C1 segment of cervical spinal cord (tissue), 14 donors: ENCODE measurements around the gene CBX8.

ENCODE experiments used
- DNase-seq, 14 donors: peaks; one replicate each; lab custom pipeline; 2025; lab: John Stamatoyannopoulos, UW

CBX8 gene

DNA sequence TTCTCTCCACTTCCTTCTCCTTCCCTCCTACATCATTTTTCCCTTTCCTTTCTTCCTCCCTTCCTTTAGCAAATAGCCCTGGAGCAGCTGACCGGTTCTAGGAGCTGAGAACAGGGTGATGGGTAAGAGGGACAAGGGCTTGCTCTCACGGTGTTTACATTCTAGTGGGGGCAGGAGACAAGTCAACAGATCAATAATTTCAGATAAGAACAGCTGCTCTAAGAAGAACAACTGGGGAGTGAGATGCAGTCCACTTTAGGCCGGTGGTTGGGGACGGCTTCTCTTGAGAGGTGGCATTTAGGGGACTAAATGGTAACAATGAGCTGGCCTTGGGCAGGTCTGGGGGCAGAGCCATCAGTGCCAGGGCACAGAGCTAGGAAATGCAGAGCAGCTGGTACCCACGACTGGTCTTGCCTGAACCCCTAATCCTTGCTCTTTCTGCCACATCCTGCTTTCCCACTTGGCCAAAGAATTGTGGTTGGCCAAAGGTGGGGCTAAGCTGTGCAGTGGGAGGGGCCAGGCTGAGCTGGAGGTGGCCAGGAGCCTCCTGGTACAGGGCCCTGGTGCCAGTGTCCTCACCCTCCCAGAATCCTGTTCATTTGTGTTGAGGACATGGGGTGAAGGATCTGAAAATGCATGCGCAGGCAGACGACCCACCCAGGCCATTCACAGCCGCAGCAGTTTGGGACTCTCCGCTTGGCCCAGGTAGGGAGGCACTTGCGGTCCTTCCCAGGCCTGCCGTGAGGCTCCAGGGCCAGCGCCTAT, 24.6 kb upstream of the CBX8 start:
- DNase-seq, result no peak

DNA sequence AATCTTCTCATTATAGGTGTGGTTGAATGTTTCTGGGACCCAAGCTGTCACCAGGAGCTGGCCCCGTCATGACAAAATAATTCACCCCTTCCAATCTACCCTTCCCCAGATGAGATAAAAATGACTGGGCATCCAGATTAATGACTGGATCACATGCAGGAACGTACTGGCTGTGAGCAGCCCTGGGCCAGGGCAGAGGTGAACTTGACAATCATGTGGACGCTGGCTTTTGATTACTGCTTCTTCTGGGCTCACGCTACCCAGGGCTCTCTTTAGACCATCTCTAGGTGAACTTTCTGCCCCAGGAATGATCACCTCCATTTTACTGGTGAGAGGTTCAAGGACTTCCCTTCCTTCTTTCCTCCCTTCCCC, 24.1 kb upstream of the CBX8 start:
- DNase-seq, result no peak

DNA sequence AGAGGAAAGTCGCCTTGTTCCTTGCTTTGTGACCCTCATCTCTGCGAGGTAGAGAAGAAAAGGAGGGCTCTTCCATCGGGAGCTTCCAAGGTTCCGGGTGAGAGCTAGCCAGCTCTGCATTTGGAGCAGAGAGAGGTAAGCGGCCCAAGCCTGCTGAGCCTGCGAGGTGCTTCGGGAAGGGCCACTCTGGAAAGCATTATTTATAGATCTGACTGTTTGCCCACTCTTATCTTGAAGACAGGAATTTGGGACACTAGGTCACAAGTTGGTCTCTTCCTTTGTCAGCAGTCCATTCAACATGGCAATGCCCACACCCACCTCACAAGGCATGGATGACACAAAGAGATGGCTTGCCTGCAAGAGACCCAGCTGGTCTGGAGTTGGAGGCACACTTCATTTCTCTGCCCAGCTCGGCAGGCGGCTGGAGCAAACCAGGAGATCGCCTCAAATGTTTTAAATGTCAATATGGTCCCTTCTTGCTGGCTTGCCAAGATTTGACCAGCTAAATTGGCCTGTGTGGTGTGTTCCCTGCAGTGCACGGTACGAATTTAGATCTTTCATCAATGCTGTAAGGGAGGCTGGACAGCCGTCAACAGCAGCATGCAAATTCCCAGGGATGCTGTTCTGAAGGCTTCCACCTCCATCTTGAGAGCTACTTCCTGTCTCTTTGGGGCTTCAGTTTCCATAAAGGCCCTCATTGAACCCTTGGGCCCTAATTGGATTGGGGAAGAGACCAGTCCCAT, 22.8 kb upstream of the CBX8 start:
- no peak for DNase-seq

- no peak for DNase-seq
Observed at GRCh38 chr17:79819085-79819484, 22.2 kb upstream of the CBX8 start.

GRCh38 chr17:79818026-79818758, 21.3 kb upstream of the CBX8 start:
- no peak for DNase-seq

GRCh38 chr17:79815836-79816461, 19.1 kb upstream of the CBX8 start:
- no peak for DNase-seq

DNA sequence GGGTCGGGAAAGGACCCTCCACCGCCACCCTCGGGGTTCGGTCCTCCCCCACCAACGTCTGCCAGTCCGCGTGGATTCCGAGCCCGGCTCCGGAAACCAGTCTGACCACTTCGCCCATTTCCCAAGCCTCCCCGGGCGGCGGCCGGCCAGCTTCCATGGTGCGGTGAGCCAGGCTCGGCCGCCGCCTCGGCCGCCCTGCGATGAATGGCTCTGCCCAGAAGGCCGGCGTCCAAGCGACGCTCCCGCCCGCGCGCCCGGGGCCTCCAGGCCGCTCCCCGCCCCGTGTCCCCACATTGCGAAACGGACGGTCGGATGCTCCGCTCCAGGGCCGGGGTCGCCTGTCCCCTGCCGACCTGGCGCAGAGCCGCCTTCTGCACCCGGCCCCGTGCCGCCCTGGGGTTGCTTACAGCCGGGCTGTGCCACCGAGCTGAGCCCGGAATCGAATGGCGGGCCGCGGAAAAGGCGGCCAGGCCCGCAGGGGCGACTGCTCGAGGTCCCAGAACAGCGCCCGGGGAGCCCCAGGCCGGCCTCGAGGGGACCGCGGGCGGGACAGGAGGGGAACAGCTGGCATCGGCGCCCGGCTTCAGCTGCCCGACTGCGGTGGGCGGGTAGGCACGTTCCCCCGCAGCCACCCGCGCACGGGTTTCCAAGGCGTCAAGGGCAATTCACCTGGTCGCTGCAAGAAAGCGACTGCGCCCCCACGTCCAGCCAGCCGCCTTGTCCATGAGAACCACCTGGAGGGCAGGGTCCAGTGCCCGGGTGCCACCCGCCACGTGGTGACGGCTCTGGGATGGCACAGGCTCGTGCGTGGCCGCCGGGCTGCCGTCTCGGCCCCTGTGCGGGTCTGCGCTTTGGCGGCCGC, 18.3 kb upstream of the CBX8 start:
- DNase-seq, result peak in 1 of 14 donors; percentile 20

DNA sequence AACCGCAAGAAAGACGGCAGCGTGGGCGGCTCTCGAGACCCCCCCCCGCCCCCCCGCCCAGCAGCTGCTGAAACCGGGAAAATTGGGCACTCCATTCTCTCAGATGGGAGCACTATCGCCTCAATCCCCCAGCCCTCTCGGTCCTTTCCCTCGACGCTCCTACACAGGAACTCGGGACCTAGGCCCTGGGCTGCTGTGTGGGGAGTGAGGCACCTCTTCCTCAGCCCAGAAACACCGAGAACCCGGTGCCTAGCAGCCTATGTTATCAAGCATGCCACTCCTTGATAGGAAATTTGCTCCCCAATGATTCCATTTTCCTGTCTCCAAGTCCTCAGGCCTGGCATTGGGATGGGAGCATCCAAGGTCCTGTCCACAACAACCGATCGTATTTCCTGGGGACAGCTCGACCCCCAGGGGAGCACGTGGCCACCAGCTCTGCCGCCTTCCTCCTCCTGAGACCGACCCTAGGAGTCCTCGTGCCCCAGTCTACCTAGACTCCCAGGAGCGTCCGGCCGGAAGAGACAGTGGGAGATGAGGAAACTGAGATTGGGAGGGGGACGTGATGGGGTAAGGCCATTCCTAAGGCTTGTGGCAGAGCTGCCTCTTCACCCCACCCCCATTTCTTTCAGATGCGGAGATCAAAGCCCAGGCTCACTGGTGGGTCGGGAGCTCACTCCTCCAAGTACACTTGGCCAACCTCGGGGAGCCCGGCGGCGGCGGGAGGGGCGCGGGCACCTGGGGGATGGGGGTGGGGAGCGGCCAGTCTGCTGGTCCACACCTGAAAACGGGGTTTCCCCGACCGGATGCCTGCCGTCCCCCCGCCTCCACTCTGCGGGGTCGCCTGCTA, 17.5 kb upstream of the CBX8 start:
- no peak for DNase-seq

GRCh38 chr17:79813297-79814126, 16.6 kb upstream of the CBX8 start:
- no peak for DNase-seq

- no peak for DNase-seq
Observed at GRCh38 chr17:79812353-79813258, 15.7 kb upstream of the CBX8 start.

DNA sequence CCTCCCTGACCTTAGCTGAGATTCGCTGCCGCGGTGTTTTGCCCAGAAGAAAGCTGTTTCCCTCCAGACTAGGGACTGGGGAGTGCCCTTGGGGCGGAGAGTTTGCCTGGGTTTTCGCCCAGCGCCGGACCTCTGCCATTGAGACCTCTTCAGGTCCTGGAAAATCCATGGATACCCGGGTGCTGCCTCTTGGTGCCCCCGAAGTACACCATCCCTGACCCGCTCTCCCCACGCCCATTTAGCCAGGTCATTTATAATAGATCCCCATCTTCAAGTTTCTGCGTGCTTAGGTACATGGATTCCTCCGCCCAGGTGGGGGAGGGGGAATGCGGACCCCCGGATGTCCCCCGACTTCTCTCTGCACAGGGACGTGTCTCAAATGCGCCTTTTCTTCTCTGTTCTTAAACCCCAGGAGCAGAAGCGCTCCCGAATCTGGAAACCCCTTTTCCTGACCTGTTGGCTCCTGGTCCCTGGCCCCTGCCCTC, 15.0 kb upstream of the CBX8 start:
- no peak for DNase-seq

DNA sequence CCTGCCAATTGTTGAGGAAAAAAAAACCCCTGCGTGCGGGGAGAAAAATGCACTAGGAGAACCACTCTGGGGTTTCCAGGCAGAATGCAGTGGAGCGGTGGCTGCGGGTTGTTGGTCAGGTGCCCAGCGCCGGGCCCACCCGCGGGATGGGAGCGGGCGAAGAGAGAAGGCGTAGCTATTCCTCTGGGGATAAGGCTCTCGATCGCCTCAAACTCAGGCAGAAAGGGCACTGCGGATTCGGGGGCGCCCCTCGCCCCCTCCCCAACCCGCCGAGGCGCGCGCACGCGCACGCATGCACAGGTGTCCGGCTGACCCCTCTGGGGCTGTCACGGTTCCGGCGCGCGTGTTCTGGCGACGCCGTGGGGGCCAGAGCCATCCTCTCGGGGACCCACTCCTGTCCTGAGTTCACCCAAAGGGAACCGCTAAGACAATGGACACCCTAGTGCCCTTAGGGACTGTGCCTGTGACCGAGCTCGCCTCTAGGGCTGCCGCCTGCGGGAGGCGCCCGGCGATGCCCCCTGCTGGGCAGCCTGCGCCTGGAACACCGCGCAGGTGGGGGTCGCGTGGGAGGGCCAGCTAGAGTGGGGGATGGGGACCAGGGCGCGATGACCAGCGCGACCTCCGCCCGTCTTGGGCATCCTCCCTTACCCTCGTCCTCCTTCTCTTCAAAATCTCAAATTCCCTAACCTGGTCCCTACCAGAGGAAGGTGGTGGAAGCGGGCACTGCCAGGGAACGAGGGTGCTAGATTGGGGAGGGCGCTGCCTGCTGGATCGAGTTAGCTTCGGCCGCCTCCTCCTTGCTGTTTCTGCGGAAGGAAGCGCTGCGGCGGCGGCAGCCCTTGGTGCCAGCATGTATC, 14.4 kb upstream of the CBX8 start:
- peak in 2 of 14 donors; percentile 35 to 42 for DNase-seq

DNA sequence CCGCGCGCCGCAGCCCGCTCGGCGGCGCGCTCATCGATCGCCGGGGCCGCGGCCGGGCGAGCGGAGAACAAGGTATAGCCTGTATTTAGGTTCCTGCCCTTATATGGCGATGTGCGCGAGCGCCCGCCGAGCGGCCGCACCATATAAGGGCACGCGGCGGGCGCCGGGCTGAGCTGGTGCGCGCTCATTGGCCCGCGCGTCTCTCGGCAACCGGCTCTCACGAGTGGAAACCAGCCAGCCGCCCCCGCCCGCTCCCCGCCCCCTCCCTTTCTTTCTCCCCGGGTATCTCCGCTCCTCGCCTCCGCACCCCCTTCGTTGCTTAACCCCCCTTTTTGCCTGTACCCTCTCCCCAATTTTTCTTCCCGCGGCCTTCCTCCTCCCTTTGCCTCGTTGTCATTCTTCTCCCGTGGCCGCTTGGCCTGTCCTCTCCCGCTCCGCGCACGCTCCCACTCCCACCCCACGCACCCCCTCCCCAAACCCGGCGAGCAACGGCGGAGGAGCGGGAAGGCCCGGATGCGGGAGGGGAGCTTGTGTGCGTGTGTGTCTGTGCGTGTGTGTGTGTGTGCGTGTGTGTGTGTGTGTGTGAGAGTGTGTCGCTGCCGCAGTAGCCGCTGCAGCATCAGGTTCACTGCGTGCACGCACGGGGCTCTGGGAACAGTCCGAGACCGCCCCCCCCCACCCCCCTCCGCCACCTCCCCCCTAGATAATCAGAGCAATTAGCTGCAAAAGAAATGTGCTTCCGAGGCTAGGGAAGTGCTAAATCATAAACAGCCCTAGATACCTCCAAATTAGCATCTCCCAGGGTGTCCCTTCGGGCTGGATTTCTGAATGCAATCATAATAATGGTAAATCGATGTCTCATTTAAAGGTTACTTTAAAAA, 13.5 kb upstream of the CBX8 start:
- DNase-seq, result peak in 11 of 14 donors; percentile 13 to 70 (median 39)

- no peak for DNase-seq
Observed at GRCh38 chr17:79809530-79810129, 12.8 kb upstream of the CBX8 start.

GRCh38 chr17:79808763-79809529, 12.1 kb upstream of the CBX8 start:
- peak in 1 of 14 donors; percentile 14 for DNase-seq
